Panc1 (cell line): ENCODE measurements around the gene CDCA8. TPM values are rescaled to one million over a fixed set of nuclear protein-coding genes. Genes with fewer than 3 reads are reported as not detected.
A peak's percentile ranks its signal among the peaks of the same experiment; 100 is the strongest.

ENCODE experiments used
- ATAC-seq: fragments of 200-7000 bp; cut with Tn5 transposase; 2 replicates; pipeline ENCODE4 v1.9.1; 2020; ENCODE audit warnings: mild to moderate bottlenecking, moderate library complexity
- BruUV-seq: library from RNA; stranded (reverse); fragments of 400-500 nt; replicated peaks from 2 replicates; lab custom pipeline; 2021; lab: Mats Ljungman, UMichigan
- CTCF ChIA-PET: fragments of 300-600 bp; sonication (Branson Sonifier 250); formaldehyde crosslinking; loops from one replicate; lab custom pipeline; 2022; ENCODE audit warnings: antibody characterized with exemption; lab: Charles Lee
- POLR2A ChIA-PET: fragments of 300-600 bp; sonication (Branson Sonifier 250); formaldehyde crosslinking; loops from one replicate; lab custom pipeline; 2022; ENCODE audit warnings: antibody characterized with exemption; lab: Charles Lee
- DNase-seq: peaks from one replicate; pipeline ENCODE4 v3.0.0-alpha.2; 2010; ENCODE audit warnings: low read depth, low spot score
- H3K27ac ChIP-seq: 2 replicates; pipeline ENCODE4 v1.5.1; 2011; ENCODE audit warnings: mild to moderate bottlenecking, low read length, inconsistent platforms
- H3K27me3 ChIP-seq: fragments of 200-500 bp; sonication (Bioruptor generic); 2 replicates; pipeline ENCODE4 v1.6.0; 2014; ENCODE audit warnings: low read length, inconsistent platforms; ENCODE audit not compliant: control insufficient read depth, insufficient read depth
- H3K36me3 ChIP-seq: fragments of 200-500 bp; sonication (Bioruptor generic); 2 replicates; pipeline ENCODE4 v1.5.1; 2014; ENCODE audit warnings: inconsistent platforms, mild to moderate bottlenecking, low read length, moderate library complexity; ENCODE audit not compliant: control insufficient read depth, insufficient read depth
- H3K4me1 ChIP-seq: 2 replicates; pipeline ENCODE4 v1.5.1; 2011; ENCODE audit warnings: inconsistent platforms, mild to moderate bottlenecking, low read length, moderate library complexity; ENCODE audit not compliant: control insufficient read depth, insufficient read depth
- H3K4me3 ChIP-seq, 2 experiments: 2 replicates each; pipeline ENCODE4 v1.5.1; 2011 to 2012; ENCODE audit warnings: low read depth in 2 of 2, low read length in 2 of 2, mild to moderate bottlenecking in 2 of 2, inconsistent platforms in 1 of 2, moderate library complexity in 1 of 2
- H3K9me3 ChIP-seq: fragments of 200-500 bp; sonication (Bioruptor generic); 2 replicates; pipeline ENCODE4 v1.5.1; 2014; ENCODE audit warnings: low read depth, mild to moderate bottlenecking, inconsistent platforms, low read length, moderate library complexity; ENCODE audit not compliant: control insufficient read depth, insufficient read depth
- POLR2AphosphoS5 ChIP-seq: IDR thresholded peaks from 2 replicates; pipeline ENCODE4 v1.6.1; 2012; ENCODE audit warnings: mild to moderate bottlenecking, low read depth, low read length, moderate library complexity
- SIN3A ChIP-seq: IDR thresholded peaks from 2 replicates; pipeline ENCODE4 v1.6.1; 2012; ENCODE audit warnings: low read depth, mild to moderate bottlenecking, low read length, moderate library complexity, borderline replicate concordance; ENCODE audit not compliant: insufficient read depth
- in situ Hi-C: cut with HindIII; loops from 2 replicates; pipeline ENCODE4 v1.10.0; 2016; ENCODE audit warnings: low sequenced_read_pairs, low pct_unique_long_range_greater_than_20kb
- intact Hi-C: fragments of 100-400 bp; cut with micrococcal nuclease; formaldehyde crosslinking; loops from one replicate; pipeline ENCODE4 v1.10.0; 2022; ENCODE audit not compliant: unreplicated experiment
- total RNA-seq: library from RNA; stranded (reverse); gene quantifications from one replicate; pipeline ENCODE4 v1.2.1, GENCODE V29; 2021; ENCODE audit not compliant: unreplicated experiment
- TF ChIP-seq, protein P1 (sequence below): fragments of 450-650 bp; IDR thresholded peaks from 2 replicates; pipeline ENCODE4 v1.5.1; 2017; ENCODE audit warnings: mild to moderate bottlenecking
- TF ChIP-seq, protein P2 (sequence below), 2 experiments: IDR thresholded peaks; 2 replicates each; pipeline ENCODE4 v1.6.1; 2011 to 2012; ENCODE audit warnings: low read depth in 2 of 2, control low read depth in 1 of 2, low read length in 1 of 2, mild to moderate bottlenecking in 1 of 2, moderate library complexity in 1 of 2; ENCODE audit not compliant: insufficient read depth in 1 of 2

The CDCA8 gene
- total RNA-seq, 1 experiment from 2014 or later, result 56.5 TPM

DNA sequence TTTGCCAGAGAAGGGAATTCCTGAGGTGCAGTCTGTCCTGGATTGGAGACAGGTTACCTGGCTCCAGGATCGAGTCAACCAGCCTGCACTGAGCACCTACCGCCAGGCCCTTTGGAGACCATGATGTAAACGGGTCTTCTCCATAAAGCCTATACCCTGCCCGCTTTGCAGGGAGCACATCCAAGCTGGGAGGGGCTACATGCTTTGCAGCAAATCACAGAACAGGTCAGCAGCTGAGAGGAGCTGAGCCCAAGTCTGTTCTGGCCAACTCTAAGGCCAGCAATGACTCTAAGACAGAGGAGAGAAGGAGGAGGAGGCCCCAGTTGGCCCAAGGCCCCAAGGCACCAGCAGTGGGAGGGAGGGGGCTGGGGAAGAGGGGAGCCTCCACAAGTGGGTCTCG, 42.1 kb upstream of the CDCA8 start:
- Histone ChIP-seq H3K9me3 (no peaks in the 10 kb centered on the region), H3K27ac (no peak overlapping the region), H3K4me3 (no peak overlapping the region), H3K27me3 (no peaks in the 10 kb centered on the region), H3K4me1 (no peaks in the 10 kb centered on the region), H3K36me3 (no peaks in the 10 kb centered on the region)
- in situ Hi-C loops (no loop called here), intact Hi-C loops (no loop called here)
- DNase-seq (no peak), ATAC-seq (peak; percentile 46; the same call in 1 of the 2 replicates)
- CTCF ChIA-PET, result no interaction called here
- BruUV-seq, result no TSS peak
- TF ChIP-seq, protein P1, sequence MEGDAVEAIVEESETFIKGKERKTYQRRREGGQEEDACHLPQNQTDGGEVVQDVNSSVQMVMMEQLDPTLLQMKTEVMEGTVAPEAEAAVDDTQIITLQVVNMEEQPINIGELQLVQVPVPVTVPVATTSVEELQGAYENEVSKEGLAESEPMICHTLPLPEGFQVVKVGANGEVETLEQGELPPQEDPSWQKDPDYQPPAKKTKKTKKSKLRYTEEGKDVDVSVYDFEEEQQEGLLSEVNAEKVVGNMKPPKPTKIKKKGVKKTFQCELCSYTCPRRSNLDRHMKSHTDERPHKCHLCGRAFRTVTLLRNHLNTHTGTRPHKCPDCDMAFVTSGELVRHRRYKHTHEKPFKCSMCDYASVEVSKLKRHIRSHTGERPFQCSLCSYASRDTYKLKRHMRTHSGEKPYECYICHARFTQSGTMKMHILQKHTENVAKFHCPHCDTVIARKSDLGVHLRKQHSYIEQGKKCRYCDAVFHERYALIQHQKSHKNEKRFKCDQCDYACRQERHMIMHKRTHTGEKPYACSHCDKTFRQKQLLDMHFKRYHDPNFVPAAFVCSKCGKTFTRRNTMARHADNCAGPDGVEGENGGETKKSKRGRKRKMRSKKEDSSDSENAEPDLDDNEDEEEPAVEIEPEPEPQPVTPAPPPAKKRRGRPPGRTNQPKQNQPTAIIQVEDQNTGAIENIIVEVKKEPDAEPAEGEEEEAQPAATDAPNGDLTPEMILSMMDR, result no peak
- TF ChIP-seq, protein P2, sequence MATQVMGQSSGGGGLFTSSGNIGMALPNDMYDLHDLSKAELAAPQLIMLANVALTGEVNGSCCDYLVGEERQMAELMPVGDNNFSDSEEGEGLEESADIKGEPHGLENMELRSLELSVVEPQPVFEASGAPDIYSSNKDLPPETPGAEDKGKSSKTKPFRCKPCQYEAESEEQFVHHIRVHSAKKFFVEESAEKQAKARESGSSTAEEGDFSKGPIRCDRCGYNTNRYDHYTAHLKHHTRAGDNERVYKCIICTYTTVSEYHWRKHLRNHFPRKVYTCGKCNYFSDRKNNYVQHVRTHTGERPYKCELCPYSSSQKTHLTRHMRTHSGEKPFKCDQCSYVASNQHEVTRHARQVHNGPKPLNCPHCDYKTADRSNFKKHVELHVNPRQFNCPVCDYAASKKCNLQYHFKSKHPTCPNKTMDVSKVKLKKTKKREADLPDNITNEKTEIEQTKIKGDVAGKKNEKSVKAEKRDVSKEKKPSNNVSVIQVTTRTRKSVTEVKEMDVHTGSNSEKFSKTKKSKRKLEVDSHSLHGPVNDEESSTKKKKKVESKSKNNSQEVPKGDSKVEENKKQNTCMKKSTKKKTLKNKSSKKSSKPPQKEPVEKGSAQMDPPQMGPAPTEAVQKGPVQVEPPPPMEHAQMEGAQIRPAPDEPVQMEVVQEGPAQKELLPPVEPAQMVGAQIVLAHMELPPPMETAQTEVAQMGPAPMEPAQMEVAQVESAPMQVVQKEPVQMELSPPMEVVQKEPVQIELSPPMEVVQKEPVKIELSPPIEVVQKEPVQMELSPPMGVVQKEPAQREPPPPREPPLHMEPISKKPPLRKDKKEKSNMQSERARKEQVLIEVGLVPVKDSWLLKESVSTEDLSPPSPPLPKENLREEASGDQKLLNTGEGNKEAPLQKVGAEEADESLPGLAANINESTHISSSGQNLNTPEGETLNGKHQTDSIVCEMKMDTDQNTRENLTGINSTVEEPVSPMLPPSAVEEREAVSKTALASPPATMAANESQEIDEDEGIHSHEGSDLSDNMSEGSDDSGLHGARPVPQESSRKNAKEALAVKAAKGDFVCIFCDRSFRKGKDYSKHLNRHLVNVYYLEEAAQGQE (IDR thresholded peaks at IDR 0.05; ENCODE audit: insufficient read depth in 1 of 2, low read depth in 2 of 2, low read length in 1 of 2), result no peak
- POLR2A ChIA-PET, result no interaction called here

DNA sequence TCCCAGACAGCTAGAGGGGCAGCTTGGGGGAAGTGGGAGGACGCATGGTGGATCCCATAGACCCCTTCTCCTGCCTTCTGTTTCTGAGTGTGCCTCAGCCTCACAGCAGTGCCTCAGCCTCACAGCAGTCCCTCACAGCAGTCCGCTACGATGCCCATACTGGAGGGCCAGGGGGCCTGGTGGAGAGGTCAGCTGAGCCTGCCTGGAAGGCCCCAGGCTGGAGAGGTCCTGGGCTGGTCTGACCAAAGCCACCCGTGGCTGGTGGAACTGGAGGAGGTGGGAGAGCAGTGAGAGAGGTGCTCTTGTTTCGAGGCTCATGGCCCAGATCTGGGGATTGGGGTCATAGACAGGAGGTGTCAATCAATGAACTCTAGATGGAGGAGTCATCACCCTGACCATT, 41.6 kb upstream of the CDCA8 start:
- no peaks in the 10 kb centered on the region for H3K27me3 ChIP-seq
- POLR2A ChIA-PET, result no interaction called here
- no peak overlapping the region for H3K27ac ChIP-seq
- in situ Hi-C loops, result no loop called here
- H3K4me3 ChIP-seq, result no peak overlapping the region
- CTCF ChIA-PET, result interaction anchor here (0.6 kb wide), 1 partner anchor 16 kb away, joined by 8 read pairs; the partner anchor contains the start of gene RSPO1
- intact Hi-C loops, result no loop called here
- no peak for DNase-seq
- no peaks in the 10 kb centered on the region for H3K4me1 ChIP-seq
- no TSS peak for BruUV-seq
- H3K36me3 ChIP-seq, result no peaks in the 10 kb centered on the region
- TF ChIP-seq SIN3A (no peak), POLR2AphosphoS5 (no peak)
- TF ChIP-seq, protein P2 (IDR thresholded peaks at IDR 0.05; ENCODE audit: insufficient read depth in 1 of 2, low read depth in 2 of 2, low read length in 1 of 2), result no peak
- H3K9me3 ChIP-seq, result no peaks in the 10 kb centered on the region
- no peak for ATAC-seq
